ENCODE results near the gene PLCH2. TPM values are rescaled to one million over a fixed set of nuclear protein-coding genes. Genes with fewer than 3 reads are reported as not detected.

The PLCH2 gene
- total and polyA plus RNA-seq, 4 donors: 2.1 to 7.9 (median 3.4) TPM

- DNase-seq: no peak
- WGBS, 2 donors: 67 to 72% methylated on average over 7 of the region's 7 CpGs
- H3K27me3 ChIP-seq (ENCODE audit: control insufficient read depth in 3 of 3, insufficient read depth in 3 of 3, low read length in 2 of 3): peaks cover 0 to 14% (median 6%) of the 10 kb centered on the region in 3 donors
These were observed 5.0 kb upstream of the PLCH2 start for GRCh38 chr1:2471159-2471471.

GRCh38 chr1:2471587-2472001, 4.5 kb upstream of the PLCH2 start:
- ATAC-seq (ENCODE audit: insufficient read depth, low FRiP score) (no peak), DNase-seq (no peak)
- Histone ChIP-seq H3K36me3 (ENCODE audit: control insufficient read depth in 4 of 4, insufficient read depth in 4 of 4, low read length in 4 of 4) (no peaks in the 10 kb centered on the region), H3K9ac (ENCODE audit: insufficient read depth in 1 of 2, low read length in 2 of 2) (no peak overlapping the region), H3K27me3 (ENCODE audit: control insufficient read depth in 3 of 3, insufficient read depth in 3 of 3, low read length in 2 of 3) (peaks cover 0 to 14% (median 2%) of the 10 kb centered on the region in 3 donors), H3K4me1 (ENCODE audit: control insufficient read depth in 5 of 5, insufficient read depth in 5 of 5, low read length in 5 of 5) (peaks cover 0 to 29% (median 0%) of the 10 kb centered on the region in 5 donors), H3K27ac (ENCODE audit: low read depth in 1 of 2, low read length in 1 of 2) (no peak overlapping the region), H3K9me3 (ENCODE audit: control insufficient read depth in 4 of 4, insufficient read depth in 3 of 4, low read length in 3 of 4) (no peaks in the 10 kb centered on the region), H3K4me3 (no peak overlapping the region)
- 76 to 83% methylated on average over 14 to 15 of the region's 15 CpGs for WGBS, 2 donors
- no peak for TF ChIP-seq CTCF (IDR thresholded peaks at IDR 0.05; ENCODE audit: control extremely low read depth, extremely low read depth)

More at GRCh38 chr1:2471159-2471471, 5.0 kb upstream of the PLCH2 start:
- Histone ChIP-seq H3K36me3 (ENCODE audit: control insufficient read depth in 4 of 4, insufficient read depth in 4 of 4, low read length in 4 of 4) (no peaks in the 10 kb centered on the region), H3K9me3 (ENCODE audit: control insufficient read depth in 4 of 4, insufficient read depth in 3 of 4, low read length in 3 of 4) (no peaks in the 10 kb centered on the region), H3K9ac (ENCODE audit: insufficient read depth in 1 of 2, low read length in 2 of 2) (no peak overlapping the region), H3K4me1 (ENCODE audit: control insufficient read depth in 5 of 5, insufficient read depth in 5 of 5, low read length in 5 of 5) (peaks cover 0 to 33% (median 0%) of the 10 kb centered on the region in 5 donors), H3K27ac (ENCODE audit: low read depth in 1 of 2, low read length in 1 of 2) (no peak overlapping the region), H3K4me3 (no peak overlapping the region)
- no peak for TF ChIP-seq CTCF (IDR thresholded peaks at IDR 0.05; ENCODE audit: control extremely low read depth, extremely low read depth)
- no peak for ATAC-seq (ENCODE audit: insufficient read depth, low FRiP score)

- H3K4me1 ChIP-seq (ENCODE audit: control insufficient read depth in 5 of 5, insufficient read depth in 5 of 5, low read length in 5 of 5): peaks cover 0 to 24% (median 0%) of the 10 kb centered on the region in 5 donors
- H3K4me3 ChIP-seq: no peak overlapping the region
- H3K27me3 ChIP-seq (ENCODE audit: control insufficient read depth in 3 of 3, insufficient read depth in 3 of 3, low read length in 2 of 3): peaks cover 0 to 9% (median 0%) of the 10 kb centered on the region in 3 donors
- no peak overlapping the region for H3K9ac ChIP-seq (ENCODE audit: insufficient read depth in 1 of 2, low read length in 2 of 2)
- H3K9me3 ChIP-seq (ENCODE audit: control insufficient read depth in 4 of 4, insufficient read depth in 3 of 4, low read length in 3 of 4): no peaks in the 10 kb centered on the region
- 45 to 64% methylated on average over 16 to 17 of the region's 17 CpGs for WGBS, 2 donors
- H3K36me3 ChIP-seq (ENCODE audit: control insufficient read depth in 4 of 4, insufficient read depth in 4 of 4, low read length in 4 of 4): no peaks in the 10 kb centered on the region
- ATAC-seq (ENCODE audit: insufficient read depth, low FRiP score): no peak
- DNase-seq: no peak
- no peak overlapping the region for H3K27ac ChIP-seq (ENCODE audit: low read depth in 1 of 2, low read length in 1 of 2)
- no peak for TF ChIP-seq CTCF (IDR thresholded peaks at IDR 0.05; ENCODE audit: control extremely low read depth, extremely low read depth)
These were observed 4.0 kb upstream of the PLCH2 start for GRCh38 chr1:2472109-2472508.

- Histone ChIP-seq H3K4me3 (no peak overlapping the region), H3K27ac (ENCODE audit: low read depth in 1 of 2, low read length in 1 of 2) (no peak overlapping the region), H3K27me3 (ENCODE audit: control insufficient read depth in 3 of 3, insufficient read depth in 3 of 3, low read length in 2 of 3) (peaks cover 0 to 9% (median 0%) of the 10 kb centered on the region in 3 donors), H3K36me3 (ENCODE audit: control insufficient read depth in 4 of 4, insufficient read depth in 4 of 4, low read length in 4 of 4) (no peaks in the 10 kb centered on the region), H3K9me3 (ENCODE audit: control insufficient read depth in 4 of 4, insufficient read depth in 3 of 4, low read length in 3 of 4) (no peaks in the 10 kb centered on the region), H3K9ac (ENCODE audit: insufficient read depth in 1 of 2, low read length in 2 of 2) (no peak overlapping the region), H3K4me1 (ENCODE audit: control insufficient read depth in 5 of 5, insufficient read depth in 5 of 5, low read length in 5 of 5) (peaks cover 0 to 18% (median 0%) of the 10 kb centered on the region in 5 donors)
- 67 to 80% methylated on average over 25 of the region's 25 CpGs for WGBS, 2 donors
- no peak for TF ChIP-seq CTCF (IDR thresholded peaks at IDR 0.05; ENCODE audit: control extremely low read depth, extremely low read depth)
- DNase-seq (no peak), ATAC-seq (ENCODE audit: insufficient read depth, low FRiP score) (no peak)
These were observed 3.4 kb upstream of the PLCH2 start for GRCh38 chr1:2472561-2473177.
